ENCODE data around the gene CUL2.

DNA sequence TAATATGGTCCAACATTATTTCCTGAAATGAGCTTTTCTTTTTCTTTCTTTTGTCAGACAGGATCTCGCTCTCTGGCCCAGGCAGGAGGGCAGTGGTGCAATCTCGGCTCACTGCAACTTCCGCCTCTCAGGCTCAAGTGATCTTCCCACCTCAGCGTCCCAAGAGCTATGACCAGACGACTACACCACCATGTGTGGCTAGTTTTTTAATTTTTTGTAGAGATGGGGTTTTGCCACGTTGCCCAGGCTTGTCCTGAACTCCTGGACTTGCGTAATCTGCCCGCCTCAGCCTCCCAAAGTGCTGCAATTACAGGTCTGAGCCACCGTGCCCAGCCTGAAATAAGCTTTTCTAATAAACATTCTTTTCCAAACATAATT is 48.6 kb downstream of the CUL2 start:
- TF ChIP-seq, protein P1, sequence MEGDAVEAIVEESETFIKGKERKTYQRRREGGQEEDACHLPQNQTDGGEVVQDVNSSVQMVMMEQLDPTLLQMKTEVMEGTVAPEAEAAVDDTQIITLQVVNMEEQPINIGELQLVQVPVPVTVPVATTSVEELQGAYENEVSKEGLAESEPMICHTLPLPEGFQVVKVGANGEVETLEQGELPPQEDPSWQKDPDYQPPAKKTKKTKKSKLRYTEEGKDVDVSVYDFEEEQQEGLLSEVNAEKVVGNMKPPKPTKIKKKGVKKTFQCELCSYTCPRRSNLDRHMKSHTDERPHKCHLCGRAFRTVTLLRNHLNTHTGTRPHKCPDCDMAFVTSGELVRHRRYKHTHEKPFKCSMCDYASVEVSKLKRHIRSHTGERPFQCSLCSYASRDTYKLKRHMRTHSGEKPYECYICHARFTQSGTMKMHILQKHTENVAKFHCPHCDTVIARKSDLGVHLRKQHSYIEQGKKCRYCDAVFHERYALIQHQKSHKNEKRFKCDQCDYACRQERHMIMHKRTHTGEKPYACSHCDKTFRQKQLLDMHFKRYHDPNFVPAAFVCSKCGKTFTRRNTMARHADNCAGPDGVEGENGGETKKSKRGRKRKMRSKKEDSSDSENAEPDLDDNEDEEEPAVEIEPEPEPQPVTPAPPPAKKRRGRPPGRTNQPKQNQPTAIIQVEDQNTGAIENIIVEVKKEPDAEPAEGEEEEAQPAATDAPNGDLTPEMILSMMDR (IDR thresholded peaks at IDR 0.05), result no peak
- TF ChIP-seq POLR2A (IDR thresholded peaks at IDR 0.05) (no peak), EP300 (IDR thresholded peaks at IDR 0.05) (no peak)
